PC-9 (cell line): ENCODE measurements around the gene KPNB1. TPM values are rescaled to one million over a fixed set of nuclear protein-coding genes. Genes with fewer than 3 reads are reported as not detected.

ENCODE experiments used
- BruUV-seq: library from RNA; stranded (reverse); fragments of 400-500 nt; replicated peaks from 2 replicates; lab custom pipeline; 2021; lab: Mats Ljungman, UMichigan
- CTCF ChIA-PET: fragments of 300-600 bp; sonication (Branson Sonifier 250); formaldehyde crosslinking; loops from one replicate; lab custom pipeline; 2022; ENCODE audit warnings: antibody characterized with exemption; lab: Charles Lee
- POLR2A ChIA-PET: fragments of 300-600 bp; sonication (Branson Sonifier 250); formaldehyde crosslinking; loops from one replicate; lab custom pipeline; 2022; ENCODE audit warnings: antibody characterized with exemption; ENCODE audit not compliant: unreplicated experiment; lab: Charles Lee
- DNase-seq, 2 experiments: peaks; one replicate each; pipeline versions ENCODE4 v3.0.0 to v3.0.0-alpha.2; 2015 to 2022; ENCODE audit warnings: mixed read lengths in 1 of 2
- H2AFZ ChIP-seq: fragments of 200-600 bp; sonication (generic); 2 replicates; pipeline ENCODE4 v1.8.1; 2017; ENCODE audit warnings: antibody characterized with exemption
- H3F3A ChIP-seq: fragments of 200-600 bp; sonication (generic); 2 replicates; pipeline ENCODE4 v1.8.1; 2017; ENCODE audit warnings: antibody characterized with exemption, mild to moderate bottlenecking, low read depth; ENCODE audit not compliant: insufficient read depth
- H3K27ac ChIP-seq: fragments of 200-600 bp; sonication (generic); 2 replicates; pipeline ENCODE4 v1.6.1; 2016; ENCODE audit warnings: mixed run types
- H3K27me3 ChIP-seq: fragments of 200-600 bp; sonication (generic); 2 replicates; pipeline ENCODE4 v1.6.1; 2016; ENCODE audit warnings: low read depth, mixed run types; ENCODE audit not compliant: insufficient read depth
- H3K36me3 ChIP-seq: fragments of 200-600 bp; sonication (generic); 2 replicates; pipeline ENCODE4 v1.6.1; 2016; ENCODE audit warnings: low read depth, mixed run types
- H3K4me1 ChIP-seq: fragments of 200-600 bp; sonication (generic); replicated peaks from 2 replicates; pipeline ENCODE4 v1.6.1; 2016; ENCODE audit warnings: mixed run types; ENCODE audit not compliant: insufficient read depth
- H3K4me2 ChIP-seq: fragments of 200-600 bp; sonication (generic); 2 replicates; pipeline ENCODE4 v1.6.1; 2017; ENCODE audit warnings: mixed run types
- H3K4me3 ChIP-seq: fragments of 200-600 bp; sonication (generic); 2 replicates; pipeline ENCODE4 v1.6.1; 2016; ENCODE audit warnings: mixed run types
- H3K79me2 ChIP-seq: fragments of 200-600 bp; sonication (generic); 2 replicates; pipeline ENCODE4 v1.6.1; 2017; ENCODE audit warnings: low read depth, mixed run types
- H3K9me2 ChIP-seq: fragments of 200-600 bp; sonication (generic); 2 replicates; pipeline ENCODE4 v1.8.1; 2017; ENCODE audit warnings: mild to moderate bottlenecking; ENCODE audit not compliant: insufficient read depth
- H3K9me3 ChIP-seq: fragments of 200-600 bp; sonication (generic); 2 replicates; pipeline ENCODE4 v1.8.1; 2016; ENCODE audit warnings: low read depth; ENCODE audit not compliant: insufficient read depth
- H4K20me1 ChIP-seq: fragments of 200-600 bp; sonication (generic); 2 replicates; pipeline ENCODE4 v1.8.1; 2017; ENCODE audit not compliant: insufficient read depth
- CTCF ChIP-seq: fragments of 200-600 bp; sonication (generic); conservative IDR thresholded peaks from 2 replicates; pipeline ENCODE4 v1.6.1; 2017; ENCODE audit warnings: mixed run types, antibody characterized with exemption, mild to moderate bottlenecking, moderate library complexity
- EZH2 ChIP-seq: fragments of 200-600 bp; sonication (generic); IDR thresholded peaks from 2 replicates; pipeline ENCODE4 v1.8.0; 2017; ENCODE audit warnings: antibody characterized with exemption, low read depth
- intact Hi-C: fragments of 100-400 bp; cut with micrococcal nuclease; formaldehyde crosslinking; loops from one replicate; pipeline ENCODE4 v1.10.0; 2022; ENCODE audit not compliant: unreplicated experiment
- total RNA-seq: library from RNA; stranded (reverse); gene quantifications from 2 replicates; pipeline ENCODE4 v1.2.3, GENCODE V29; 2021

KPNB1 gene
- total RNA-seq, 1 experiment from 2014 or later = 306 TPM

GRCh38 chr17:47732399-47733046 is 82.8 kb downstream of the KPNB1 start:
- H2AFZ ChIP-seq = no peak overlapping the region
- H3K27ac ChIP-seq = no peak overlapping the region
- DNase-seq = no peak
- ChIA-PET POLR2A (interaction anchor here (0.6 to 0.7 kb wide), 2 partner anchors 163 to 225 kb away, joined by 5 to 24 read pairs; partner anchors contain the start of gene PRR15L), CTCF (interaction anchor here (0.6 to 0.7 kb wide), 2 partner anchors 15 to 31 kb away, joined by 3 to 4 read pairs; no protein-coding TSS in a partner anchor)
- H3K4me1 ChIP-seq = no peaks in the 10 kb centered on the region
- BruUV-seq = no TSS peak
- H3K9me3 ChIP-seq = no peaks in the 10 kb centered on the region
- intact Hi-C loops = no loop called here
- H3K36me3 ChIP-seq = no peaks in the 10 kb centered on the region
- no peak overlapping the region; the same call in 1 of the 2 replicates for H3K4me3 ChIP-seq
- TF ChIP-seq CTCF = no peak
- TF ChIP-seq EZH2 = no peak
- H3F3A ChIP-seq = no peaks in the 10 kb centered on the region
- no peaks in the 10 kb centered on the region for H3K9me2 ChIP-seq
- no peaks in the 10 kb centered on the region; the same call in 1 of the 2 replicates for H4K20me1 ChIP-seq
- H3K27me3 ChIP-seq = peaks cover 72% of the 10 kb centered on the region
- H3K4me2 ChIP-seq = peak overlapping the region; percentile 72
- H3K79me2 ChIP-seq = no peaks in the 10 kb centered on the region

- Histone ChIP-seq H3K4me1 (no peaks in the 10 kb centered on the region), H3K27me3 (peaks cover 72% of the 10 kb centered on the region), H3F3A (no peaks in the 10 kb centered on the region), H3K27ac (no peak within 1 kb of the TSS), H3K79me2 (no peaks in the 10 kb centered on the region), H3K4me3 (peak within 1 kb of the TSS; percentile 38; the same call in 1 of the 2 replicates), H3K4me2 (peak within 1 kb of the TSS; percentile 72), H3K36me3 (no peaks in the 10 kb centered on the region), H4K20me1 (no peaks in the 10 kb centered on the region; the same call in 1 of the 2 replicates), H3K9me3 (no peaks in the 10 kb centered on the region), H3K9me2 (no peaks in the 10 kb centered on the region), H2AFZ (no peak within 1 kb of the TSS)
- peak; percentile 41 to 60 for DNase-seq
- TF ChIP-seq EZH2 = no peak
- peak; percentile 45; the same call in 1 of the 2 replicates for TF ChIP-seq CTCF
- POLR2A ChIA-PET = interaction anchor here (0.6 kb wide), 1 partner anchor 162 kb away, joined by 5 read pairs; no protein-coding TSS in a partner anchor
- no TSS peak for BruUV-seq
- CTCF ChIA-PET = interaction anchor here (0.6 kb wide), 1 partner anchor 15 kb away, joined by 3 read pairs; no protein-coding TSS in a partner anchor
- intact Hi-C loops = no loop called here
These were observed 83.4 kb downstream of the KPNB1 start, which contains the start of gene TBX21 for GRCh38 chr17:47733047-47733673. TSS of gene TBX21 (plus strand) at chr17:47733236. CDS start at chr17:47733455, 219 bp downstream.

GRCh38 chr17:47733674-47734410 is 84.1 kb downstream of the KPNB1 start:
- H2AFZ ChIP-seq = no peak overlapping the region
- no peaks in the 10 kb centered on the region; the same call in 1 of the 2 replicates for H4K20me1 ChIP-seq
- H3K4me3 ChIP-seq = no peak overlapping the region
- no peak for DNase-seq
- no peak overlapping the region for H3K27ac ChIP-seq
- H3K9me2 ChIP-seq = no peaks in the 10 kb centered on the region
- intact Hi-C loops = no loop called here
- no peaks in the 10 kb centered on the region for H3K36me3 ChIP-seq
- ChIA-PET POLR2A (no interaction called here), CTCF (no interaction called here)
- no TSS peak for BruUV-seq
- peaks cover 68% of the 10 kb centered on the region for H3K27me3 ChIP-seq
- no peak for TF ChIP-seq CTCF
- TF ChIP-seq EZH2 = no peak; the same call in 1 of the 2 replicates
- no peaks in the 10 kb centered on the region for H3K79me2 ChIP-seq
- H3F3A ChIP-seq = no peaks in the 10 kb centered on the region
- no peaks in the 10 kb centered on the region for H3K9me3 ChIP-seq
- H3K4me1 ChIP-seq = no peaks in the 10 kb centered on the region
- peak overlapping the region; percentile 72 for H3K4me2 ChIP-seq
